NOMO-1 (cell line): ENCODE data around the gene FBXO44.

Experiments used
- DNase-seq, 2 experiments: peaks; one replicate each; lab custom pipeline; 2025; ENCODE audit not compliant: unreplicated experiment in 2 of 2; lab: John Stamatoyannopoulos, UW

The FBXO44 gene

DNA sequence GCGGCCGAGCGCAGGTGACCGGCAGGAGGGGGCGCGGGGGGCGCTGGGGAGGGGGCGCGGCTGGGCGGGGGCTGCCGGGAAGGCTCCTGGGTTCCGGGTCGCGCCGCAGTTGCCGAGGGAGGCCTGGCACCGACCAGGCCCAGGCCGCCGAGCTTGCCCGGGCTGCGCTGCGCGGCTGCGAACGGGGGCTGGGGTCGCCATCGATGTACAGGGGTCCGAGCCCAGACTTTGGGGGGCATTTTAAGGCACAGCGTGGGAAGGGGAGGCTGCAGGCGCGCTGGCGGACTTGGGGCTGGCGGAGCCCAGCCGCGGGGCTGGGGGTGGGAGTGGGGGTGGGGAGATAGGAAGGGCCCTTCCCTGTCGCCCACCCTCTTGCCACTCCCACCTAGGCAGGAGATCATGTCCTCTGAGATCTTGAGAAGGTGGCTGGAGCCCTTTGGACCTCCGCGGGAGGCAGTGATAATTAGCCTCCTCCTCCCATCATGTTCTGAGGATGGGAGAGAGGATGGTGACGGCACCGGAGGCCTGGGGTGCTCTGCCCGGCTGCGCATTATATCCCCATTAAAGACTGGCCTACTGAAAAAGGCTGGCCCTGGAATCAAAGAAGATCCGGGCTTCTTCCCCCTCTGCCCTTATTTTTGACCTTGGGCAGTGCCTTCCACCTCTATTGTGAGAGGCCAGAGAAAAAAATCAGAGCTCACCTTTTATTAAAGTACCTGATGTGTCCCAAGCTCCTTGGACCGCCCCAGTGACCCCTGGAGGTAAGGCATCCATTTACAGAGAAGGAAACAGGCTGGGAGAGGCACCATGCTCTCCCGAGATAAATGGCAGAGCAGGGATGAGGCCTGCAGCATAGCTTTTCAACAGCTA lies 497 bp downstream of the FBXO44 start:
- DNase-seq, result no peak

- DNase-seq, result no peak
These were observed 3.0 kb downstream of the FBXO44 start for GRCh38 chr1:11657654-11658053.

- DNase-seq, result no peak
These were observed 3.9 kb downstream of the FBXO44 start for GRCh38 chr1:11658542-11658941.

DNA sequence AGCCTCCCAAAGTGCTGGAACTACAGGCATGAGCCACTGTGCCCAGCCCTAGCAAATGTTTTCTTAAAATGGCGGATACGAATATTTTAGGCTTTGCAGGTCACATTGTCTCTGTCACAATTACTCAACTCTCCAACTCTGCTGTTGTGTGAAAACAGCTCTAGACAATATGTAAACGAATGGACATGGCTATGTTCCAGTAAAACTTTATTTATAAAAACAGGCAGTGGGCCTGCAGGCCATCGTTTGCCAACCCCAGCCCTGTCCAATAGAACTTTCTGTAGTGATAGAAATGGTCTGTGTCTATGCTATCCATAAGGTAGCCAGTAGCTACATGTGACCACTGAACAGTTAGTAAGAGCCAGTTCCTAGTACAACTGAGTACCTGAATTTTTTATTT lies 5.1 kb downstream of the FBXO44 start:
- DNase-seq, result no peak

GRCh38 chr1:11661103-11661502 lies 6.4 kb downstream of the FBXO44 start:
- no peak for DNase-seq

DNA sequence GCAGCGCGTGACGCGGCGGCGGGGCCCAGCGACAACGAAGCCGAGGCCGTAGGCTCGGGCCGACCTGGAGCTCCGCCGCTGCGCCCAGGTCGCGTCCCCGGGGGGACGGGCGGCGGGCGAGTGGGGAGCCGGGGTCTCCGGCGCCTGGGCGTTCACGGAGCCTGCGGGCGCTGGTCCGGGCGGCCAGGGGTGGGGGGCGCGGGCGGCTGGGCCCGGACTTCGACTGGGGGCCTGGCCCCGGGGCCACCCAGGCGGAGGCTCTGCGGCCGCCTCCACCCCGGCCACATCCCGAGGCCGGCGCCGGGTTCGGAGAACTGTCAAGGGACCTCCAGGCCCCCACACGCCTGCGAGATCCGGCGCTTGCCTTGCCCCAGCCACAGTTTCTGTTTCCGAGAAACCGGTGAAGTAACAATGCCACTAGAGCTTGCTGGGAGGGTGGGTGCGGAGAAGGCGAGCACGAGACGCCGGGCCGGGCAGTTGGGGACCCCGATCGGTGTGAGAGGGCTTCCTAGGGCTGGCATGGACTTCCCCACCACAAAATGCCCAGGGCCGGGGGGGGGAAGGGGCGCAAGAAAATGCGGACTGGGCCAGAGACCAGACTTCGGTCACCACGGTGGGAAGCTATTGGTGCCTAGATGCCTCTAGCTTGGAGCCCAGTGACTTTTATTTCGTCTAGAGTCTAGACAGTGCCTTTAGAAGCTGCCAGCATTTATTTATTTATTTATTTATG lies 9.8 kb downstream of the FBXO44 start:
- peak in 1 of 2 experiments; percentile 14 for DNase-seq

GRCh38 chr1:11668516-11668915 lies 13.8 kb downstream of the FBXO44 start:
- DNase-seq, result no peak

GRCh38 chr1:11670747-11671146 lies 16.1 kb downstream of the FBXO44 start:
- DNase-seq, result no peak

DNA sequence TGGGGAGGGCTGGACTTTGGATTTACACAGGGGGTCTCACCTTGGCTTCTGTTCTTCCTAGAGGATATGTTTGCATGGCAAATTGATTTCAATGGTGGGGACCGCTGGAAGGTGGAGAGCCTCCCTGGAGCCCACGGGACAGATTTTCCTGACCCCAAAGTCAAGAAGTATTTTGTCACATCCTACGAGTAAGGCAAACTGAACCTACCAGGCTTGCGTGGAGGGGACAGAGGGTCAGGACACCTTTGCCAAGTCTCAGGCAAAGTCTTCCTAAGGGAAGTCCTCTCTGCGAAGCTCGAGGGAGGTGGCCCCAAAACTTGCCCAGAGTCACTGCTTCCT lies 16.5 kb downstream of the FBXO44 start:
- DNase-seq, result no peak

- no peak for DNase-seq
These were observed 17.0 kb downstream of the FBXO44 start for GRCh38 chr1:11671544-11672286.

GRCh38 chr1:11673089-11673769 lies 18.6 kb downstream of the FBXO44 start:
- DNase-seq, result no peak

DNA sequence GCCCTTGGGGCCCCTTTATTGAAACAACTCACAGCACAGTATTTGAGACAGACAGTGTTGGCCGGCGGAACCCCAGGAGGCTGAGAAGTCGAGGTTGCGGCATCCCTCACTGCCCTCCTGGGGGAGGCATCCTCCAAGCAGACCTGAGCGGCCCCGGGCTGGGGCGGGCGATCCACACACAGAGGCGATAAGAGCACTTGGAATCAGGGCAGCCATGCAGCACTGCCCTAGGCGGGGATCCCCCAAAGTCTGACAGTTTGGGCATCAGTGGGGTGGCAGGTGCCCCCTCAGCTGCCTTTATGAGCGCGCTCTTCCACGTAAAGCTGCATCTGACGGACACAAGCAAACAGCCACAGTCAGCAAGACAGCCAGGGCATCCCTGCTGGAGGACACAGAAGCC lies 19.8 kb downstream of the FBXO44 start:
- DNase-seq, result no peak

DNA sequence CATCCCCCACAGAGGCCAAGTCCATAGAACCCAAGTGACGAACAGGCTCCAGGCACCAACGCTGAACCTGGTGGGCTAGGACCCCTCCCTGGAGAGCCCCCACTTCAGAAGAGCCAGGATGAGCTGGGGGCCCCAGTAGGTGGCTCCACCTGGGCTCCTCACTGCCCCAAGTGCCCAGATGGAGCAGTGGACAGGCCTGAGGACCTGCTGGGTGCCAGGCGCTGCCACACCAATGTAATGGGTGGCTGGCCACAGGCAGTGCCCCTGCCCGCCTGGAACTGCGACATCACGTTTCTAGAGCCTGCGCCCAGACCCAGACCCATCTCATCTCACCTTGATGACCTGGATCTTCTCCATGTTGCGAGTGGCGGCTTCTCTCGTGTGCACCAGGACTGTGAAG lies 20.6 kb downstream of the FBXO44 start:
- no peak for DNase-seq

GRCh38 chr1:11676386-11677103 lies 21.9 kb downstream of the FBXO44 start:
- no peak for DNase-seq

DNA sequence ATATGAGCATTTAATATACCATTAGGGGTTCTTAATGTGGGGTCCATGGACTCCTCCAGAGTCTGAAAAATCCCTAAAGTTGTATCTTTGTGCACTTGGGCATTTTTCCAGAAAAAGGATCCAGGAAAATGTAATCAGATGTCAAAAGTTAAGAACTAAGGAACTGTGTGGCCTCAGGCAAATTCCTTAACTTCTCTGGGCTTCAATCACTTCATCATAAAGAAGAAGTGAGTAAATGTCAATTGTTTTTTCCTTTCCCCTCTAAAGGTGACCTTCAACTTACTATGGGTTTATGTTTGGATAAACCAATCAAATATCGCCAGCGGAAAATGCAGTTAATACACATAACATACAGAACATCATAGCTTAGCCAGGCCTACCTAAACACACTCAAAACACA lies 23.8 kb downstream of the FBXO44 start:
- DNase-seq, result no peak

DNA sequence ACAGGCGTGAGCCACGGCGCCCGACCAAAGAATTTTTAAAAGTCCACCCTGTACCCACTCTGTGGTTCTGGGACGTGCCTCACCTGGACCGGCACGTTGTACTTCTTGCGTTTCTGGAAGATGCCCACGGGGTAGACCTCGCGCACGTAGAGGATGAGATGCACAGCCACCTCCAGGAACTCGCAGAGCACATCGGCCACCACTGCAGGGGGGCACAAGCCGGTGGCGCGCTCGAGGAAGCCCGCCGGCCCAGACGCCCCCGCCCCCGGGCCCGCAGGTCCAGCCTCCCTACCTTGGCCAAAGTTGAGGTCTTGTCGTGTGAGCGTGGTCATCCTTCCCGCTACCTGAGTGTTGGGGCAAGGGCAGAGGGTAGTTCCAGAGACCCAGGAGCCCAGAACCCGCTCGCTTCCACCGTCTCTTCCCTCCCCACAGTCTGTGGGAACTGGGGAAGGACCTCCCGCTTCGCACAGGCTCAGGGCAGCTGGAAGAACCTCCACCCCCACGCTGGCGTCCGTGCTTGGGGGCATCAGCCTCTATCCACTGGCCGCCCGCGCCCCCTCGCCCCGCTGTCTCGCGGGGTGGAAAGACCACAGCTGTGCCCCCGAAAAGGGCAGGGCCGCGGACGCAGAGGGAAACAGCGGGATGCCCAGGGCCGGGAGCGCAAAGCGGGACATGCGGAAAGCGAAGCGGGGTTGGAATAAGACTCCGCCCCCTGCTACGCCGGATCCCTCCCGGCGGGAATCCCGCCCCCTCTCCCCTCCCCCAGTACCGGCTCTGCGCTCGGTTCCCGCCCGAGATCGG lies 25.8 kb downstream of the FBXO44 start:
- no peak for DNase-seq

GRCh38 chr1:11681071-11681771 lies 26.5 kb downstream of the FBXO44 start, which contains the start of gene MAD2L2:
Gene MAD2L2 (minus strand): TSS chr1:11681148. CDS start chr1:11680601, 547 bp downstream.
- peak; percentile 77 to 79 for DNase-seq

GRCh38 chr1:11682287-11682771 lies 27.7 kb downstream of the FBXO44 start:
- DNase-seq, result no peak

DNA sequence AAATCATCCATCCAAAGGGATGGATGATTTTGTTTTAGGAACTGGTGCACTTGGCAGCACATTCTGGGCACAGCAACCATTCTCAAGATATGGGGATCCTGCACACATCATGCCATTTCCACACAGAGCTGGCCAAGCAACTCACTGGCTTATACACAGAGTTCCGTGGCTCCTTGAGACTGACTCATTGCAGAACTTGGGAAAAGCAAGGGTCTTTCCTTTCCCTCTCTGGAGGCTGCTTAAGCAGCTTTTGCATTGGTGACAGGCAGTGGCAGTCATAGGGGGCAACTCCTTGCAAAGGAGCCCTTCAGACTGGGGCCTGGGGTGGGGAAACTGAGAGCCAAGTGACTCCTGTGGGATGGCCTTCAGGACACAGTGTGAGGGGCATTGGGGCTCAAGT lies 28.1 kb downstream of the FBXO44 start:
- no peak for DNase-seq
